Central memory CD4-positive, alpha-beta T cell (primary cell): ENCODE measurements around the gene KRT34.
"Not testable (repeated sequence)": the region's sequence is repeated elsewhere in the genome, so short reads cannot be mapped to it uniquely, and the experiment has no call there.

Experiments used
- DNase-seq: peaks from one replicate; pipeline ENCODE4 v3.0.0; 2022

Gene KRT34

GRCh38 chr17:41360296-41360995 lies 21.7 kb downstream of the KRT34 start:
- DNase-seq, result no peak

GRCh38 chr17:41354536-41354935 lies 27.6 kb downstream of the KRT34 start:
- DNase-seq, result no peak

GRCh38 chr17:41352597-41353366 lies 29.3 kb downstream of the KRT34 start:
- no peak for DNase-seq

- no peak for DNase-seq
Measured at GRCh38 chr17:41351177-41351576, 30.9 kb downstream of the KRT34 start.

DNA sequence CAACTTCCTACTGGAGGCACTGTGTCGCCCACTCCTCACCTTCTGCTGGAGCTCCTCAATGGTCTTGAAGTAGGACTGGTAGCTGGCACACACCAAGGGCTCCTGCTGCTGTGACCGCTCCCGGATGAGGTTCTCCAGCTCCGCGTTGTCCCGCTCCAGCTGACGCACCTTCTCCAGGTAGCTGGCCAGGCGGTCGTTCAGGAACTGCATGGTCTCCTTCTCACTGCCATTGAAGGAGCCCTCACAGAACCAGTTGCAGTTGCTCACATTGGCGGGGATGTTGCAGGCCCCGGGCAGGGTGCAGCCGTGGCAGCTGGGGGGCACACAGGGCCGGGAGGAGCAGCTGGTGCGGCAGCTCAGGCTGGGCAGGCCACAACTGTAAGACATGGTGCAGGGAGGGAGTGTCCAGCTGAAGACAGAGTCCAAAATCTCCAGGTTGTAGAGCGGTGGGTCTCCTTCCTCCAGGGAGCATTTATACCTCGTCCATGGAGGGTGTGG lies 31.7 kb downstream of the KRT34 start, which contains the start of gene KRT33A:
TSS of gene KRT33A (minus strand) at position 448 of the 498 bp plus-strand sequence. CDS start at position 387, 61 bp downstream.
- DNase-seq, result not testable (repeated sequence)

GRCh38 chr17:41347869-41348760 lies 34.0 kb downstream of the KRT34 start:
- DNase-seq, result no peak

DNA sequence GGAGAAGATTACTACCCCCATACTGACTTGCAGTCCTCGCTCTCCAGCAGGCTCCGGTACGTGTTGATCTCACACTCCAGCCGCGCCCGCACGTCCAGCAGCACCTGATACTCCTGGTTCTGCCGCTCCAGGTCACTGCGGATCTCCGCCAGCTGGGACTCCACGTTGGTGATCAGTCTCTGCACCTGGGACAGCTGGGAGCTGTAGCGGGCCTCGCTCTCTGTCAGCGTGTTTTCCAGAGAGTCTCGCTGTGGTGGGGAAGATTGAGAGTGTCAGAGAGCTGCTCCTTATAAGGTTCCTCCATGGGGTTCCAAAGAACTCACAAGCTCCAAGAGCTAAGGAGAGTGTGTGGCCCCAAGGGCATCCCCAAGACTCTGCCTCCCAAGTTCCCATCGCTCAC lies 35.7 kb downstream of the KRT34 start:
- not testable (repeated sequence) for DNase-seq

DNA sequence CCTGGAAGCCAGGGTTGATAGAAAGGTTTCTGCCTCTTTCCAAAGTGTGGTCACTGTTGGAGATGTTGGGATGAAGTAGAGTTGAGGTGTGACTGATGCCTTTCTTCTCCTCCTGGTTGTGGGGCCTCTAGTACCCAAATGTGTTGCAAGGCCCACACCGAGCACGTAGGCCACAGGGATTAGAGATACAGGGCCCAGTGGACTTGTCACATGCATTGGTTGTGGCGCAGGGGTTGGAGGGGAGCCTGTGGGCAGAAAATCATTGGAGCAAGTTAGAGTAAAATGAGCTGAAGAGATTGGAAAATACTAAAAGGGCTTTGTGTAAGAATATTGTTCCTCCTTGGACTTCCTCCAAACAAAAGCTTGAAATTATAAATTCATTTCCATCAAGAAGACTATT lies 36.1 kb downstream of the KRT34 start:
- no peak for DNase-seq

GRCh38 chr17:41343029-41343428 lies 39.1 kb downstream of the KRT34 start:
- no peak for DNase-seq

- peak; percentile 83 for DNase-seq
Measured at GRCh38 chr17:41340934-41341861, 40.9 kb downstream of the KRT34 start.

DNA sequence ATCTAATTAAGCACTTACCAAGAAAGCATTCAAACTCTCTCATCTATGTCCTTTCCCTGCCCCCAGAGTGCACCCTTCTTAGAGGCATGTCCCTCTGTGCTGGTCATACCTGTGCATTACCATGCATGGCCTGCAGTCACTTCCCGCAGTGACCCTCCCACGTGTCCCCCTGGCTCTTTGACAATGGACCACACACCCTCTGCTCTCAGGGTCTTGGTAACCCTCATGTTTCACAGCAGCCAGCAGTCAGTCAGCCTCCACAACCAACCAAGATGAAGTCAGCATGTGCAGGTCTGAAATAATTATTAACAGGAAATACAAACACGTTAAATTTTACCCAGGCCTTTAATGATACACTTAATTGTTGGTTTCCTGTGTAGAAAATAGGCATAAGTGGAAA lies 41.6 kb downstream of the KRT34 start:
- DNase-seq, result no peak

DNA sequence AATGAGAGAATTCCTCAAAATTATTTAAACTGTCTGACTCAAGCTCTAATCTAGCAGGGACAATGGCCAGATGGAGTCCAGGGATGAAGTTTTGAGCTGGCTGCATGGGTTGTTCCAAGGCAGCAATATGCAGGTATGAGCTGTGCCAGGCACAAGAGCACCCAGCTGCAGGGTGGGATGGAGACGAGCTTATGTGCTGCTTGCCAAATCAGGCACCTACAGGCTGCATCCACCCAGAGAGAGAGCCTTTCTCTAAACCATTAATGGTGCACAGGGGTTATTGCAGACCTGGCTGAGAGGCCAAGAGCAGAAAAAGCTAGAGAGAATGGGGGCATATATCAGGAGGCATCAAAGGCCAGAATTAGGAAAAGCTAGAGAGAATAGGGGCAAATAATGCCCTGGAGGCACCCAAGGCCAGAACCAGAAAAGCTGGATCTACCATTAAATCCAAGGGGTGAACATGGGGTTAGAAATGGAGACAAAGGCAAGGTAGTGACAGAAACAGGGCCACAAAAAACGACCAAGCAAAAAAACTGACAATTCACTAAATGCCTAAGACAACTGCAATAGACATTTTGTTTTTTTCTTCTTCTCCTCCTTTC lies 42.4 kb downstream of the KRT34 start:
- no peak for DNase-seq

DNA sequence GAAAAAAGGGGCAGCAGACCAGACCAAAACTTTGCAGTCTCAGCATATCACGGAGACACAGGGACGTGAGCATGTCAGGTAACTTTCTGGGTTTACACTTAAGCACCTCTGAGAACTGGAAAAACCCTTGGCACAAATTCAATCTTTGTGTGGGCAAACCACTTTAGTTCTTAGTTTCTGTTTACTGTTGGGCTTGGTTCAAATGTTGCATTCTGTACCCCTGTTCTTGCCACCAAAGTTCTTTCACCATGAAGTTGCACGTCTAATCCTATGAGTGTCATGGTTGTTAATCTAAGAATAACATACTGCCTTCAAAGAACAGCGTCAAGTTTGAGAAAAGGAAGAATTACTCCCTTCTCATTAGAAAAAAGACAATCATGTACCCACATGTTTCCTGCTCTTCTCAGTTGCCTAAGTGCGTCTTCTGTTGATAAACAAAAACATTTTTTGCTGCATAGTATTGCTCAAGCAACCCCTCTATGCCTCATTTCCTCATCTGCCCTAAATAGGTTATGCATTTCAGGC lies 43.1 kb downstream of the KRT34 start:
- peak; percentile 91 for DNase-seq

GRCh38 chr17:41335747-41336146 lies 46.4 kb downstream of the KRT34 start:
- DNase-seq, result no peak

DNA sequence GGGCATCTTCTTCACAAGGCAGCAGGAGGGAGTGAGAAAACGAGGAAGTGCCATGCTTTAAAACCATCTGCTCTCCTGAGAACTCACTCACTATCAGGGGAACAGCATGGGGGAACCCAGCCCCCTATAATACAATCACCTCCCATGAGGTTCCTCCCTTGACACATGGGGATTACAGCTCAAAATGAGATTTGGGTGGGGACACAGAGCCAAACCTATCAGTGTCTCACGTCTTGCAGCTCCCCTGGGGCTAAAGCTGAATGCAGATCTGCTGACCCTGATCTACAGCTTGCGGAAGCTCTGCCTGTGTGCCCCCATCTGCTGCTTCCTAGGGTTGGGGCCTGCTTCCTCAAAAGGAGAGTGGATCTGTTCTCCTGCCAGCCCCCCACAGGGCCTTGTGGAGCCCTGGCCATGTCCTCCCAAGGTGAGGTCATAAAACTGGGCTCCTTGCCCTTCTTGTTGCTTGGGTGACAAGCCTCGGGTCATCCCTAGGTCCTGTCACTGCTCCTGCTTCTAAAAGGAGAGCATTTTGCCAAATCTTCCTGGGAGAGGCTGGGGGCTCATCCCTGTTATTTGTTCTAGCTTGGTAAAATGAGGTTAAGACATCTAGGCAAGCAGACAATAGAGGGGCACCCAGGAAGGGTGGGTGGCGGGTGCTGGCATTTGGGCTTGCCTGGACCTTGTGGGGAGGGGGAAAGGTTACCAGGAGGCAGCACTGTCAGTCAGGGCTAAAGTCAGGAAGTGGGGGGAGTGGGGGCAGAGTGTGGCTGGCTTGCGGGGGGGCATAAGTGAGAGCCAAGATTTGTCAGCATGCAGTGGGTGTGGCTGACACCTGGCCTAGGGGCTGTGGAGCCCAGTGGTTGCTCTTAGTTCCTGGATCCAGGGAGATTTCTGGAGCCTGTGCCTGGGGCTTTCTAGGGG lies 47.5 kb downstream of the KRT34 start:
- DNase-seq, result no peak

GRCh38 chr17:41333836-41334235 lies 48.3 kb downstream of the KRT34 start:
- DNase-seq, result no peak

- no peak for DNase-seq
Measured at GRCh38 chr17:41333098-41333497, 49.0 kb downstream of the KRT34 start.

DNA sequence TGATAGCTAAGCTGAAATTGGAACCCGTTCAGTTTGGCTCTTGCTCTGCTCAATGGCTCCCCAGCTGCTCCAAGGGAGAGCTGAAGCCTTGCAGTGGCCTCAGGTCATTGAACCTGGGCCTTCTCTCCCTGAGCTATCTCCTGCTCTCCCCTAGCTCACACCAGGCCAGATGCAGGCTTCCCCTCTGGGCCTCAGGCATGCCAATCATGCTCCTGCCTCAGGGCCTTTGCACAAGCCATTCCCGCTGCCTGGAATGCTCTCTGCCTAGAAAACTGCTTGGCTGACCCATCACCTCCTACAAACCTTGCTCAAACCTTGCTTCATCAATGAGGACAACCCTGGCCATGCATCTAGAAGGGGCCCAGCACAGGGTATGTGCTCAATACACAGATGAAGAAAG lies 49.9 kb downstream of the KRT34 start:
- DNase-seq, result no peak

DNA sequence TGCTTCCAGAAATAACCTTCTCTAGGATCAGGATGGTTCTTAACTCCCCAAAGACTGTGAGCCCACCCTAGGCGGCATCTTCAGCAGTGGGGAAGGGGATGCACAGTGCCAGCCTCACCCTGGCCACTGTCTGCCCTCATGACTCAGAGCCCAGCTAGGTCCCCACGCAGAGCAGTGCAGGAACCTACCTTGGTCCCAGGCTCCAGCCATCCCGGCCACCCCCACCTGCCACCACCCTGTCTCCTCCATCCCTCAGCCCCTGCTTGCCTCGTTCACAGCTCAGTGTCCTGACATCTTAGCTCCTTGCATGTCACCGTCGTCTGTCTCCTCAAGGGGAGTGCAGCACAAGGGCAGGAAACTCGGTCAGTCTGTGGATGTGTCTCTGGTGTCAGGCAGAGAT lies 50.5 kb downstream of the KRT34 start:
- no peak for DNase-seq
